ENCODE results near the gene ASAP2.

GRCh38 chr2:9237831-9238230 lies 31.2 kb downstream of the ASAP2 start:
- TF ChIP-seq EZH2 (IDR thresholded peaks at IDR 0.05; ENCODE audit: borderline replicate concordance, low read length) (no peak), CTCF (conservative IDR thresholded peaks at IDR 0.05 in 1 of 2, IDR thresholded peaks at IDR 0.05 in 1 of 2; ENCODE audit: extremely low read depth in 1 of 2, insufficient read depth in 1 of 2, low read depth in 1 of 2, low read length in 2 of 2) (no peak)
